ENCODE results near the gene MINDY4B.

GRCh38 chr3:150890831-150891230 is 14.4 kb downstream of the MINDY4B start:
- no peak for TF ChIP-seq CTCF (IDR thresholded peaks at IDR 0.05)
- no peak for TF ChIP-seq ZFX (IDR thresholded peaks at IDR 0.05; ENCODE audit: borderline replicate concordance)

Data from 22Rv1 (cell line).